NCI-H187 (cell line): Measurements from ENCODE around the gene CFAP70.

ENCODE experiments used
- DNase-seq, 2 experiments: peaks; one replicate each; lab custom pipeline; 2025; lab: John Stamatoyannopoulos, UW

The CFAP70 gene

DNA sequence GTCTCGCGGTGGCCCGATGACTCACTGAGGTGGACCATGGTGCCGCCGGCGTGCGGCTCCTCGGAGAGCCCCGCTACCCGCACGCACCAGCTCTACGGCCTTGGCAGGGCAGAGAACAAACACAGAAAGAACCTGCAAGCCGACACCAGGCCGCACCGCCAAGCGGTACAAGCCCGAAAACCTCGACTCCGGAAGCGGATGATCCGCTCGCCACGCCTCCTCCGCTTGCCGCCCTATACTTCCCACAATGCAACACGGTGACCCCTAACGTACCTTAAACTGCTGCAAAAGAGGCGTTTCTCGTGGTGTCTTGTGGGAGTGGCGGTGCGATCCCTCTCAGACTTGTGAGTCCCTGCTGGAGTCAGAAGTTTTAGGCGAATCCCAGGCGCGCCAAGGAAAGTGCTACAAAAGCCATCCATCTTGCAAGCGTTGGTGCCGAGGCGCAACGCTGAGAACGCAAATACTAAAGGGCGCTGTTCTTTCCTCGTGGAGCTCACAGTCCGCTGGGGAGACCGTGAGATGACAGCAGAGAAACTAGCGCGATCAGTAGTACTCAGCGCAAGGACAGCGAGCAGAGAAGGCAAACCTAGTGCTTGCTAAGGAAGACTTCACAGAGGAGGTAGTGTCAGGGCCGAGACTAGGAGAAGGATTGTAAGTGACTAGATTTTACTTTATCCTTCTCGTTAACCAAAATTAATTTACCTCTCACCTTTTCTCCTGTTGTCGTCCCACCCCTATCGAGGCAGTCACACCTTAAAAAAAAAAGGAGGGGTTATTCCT, 106.0 kb downstream of the CFAP70 start, which contains the start of gene MRPS16:
TSS of gene MRPS16 (minus strand) at position 200 of the 780 bp plus-strand sequence. CDS start at position 38, 162 bp downstream.
- DNase-seq: peak; percentile 64 to 70

DNA sequence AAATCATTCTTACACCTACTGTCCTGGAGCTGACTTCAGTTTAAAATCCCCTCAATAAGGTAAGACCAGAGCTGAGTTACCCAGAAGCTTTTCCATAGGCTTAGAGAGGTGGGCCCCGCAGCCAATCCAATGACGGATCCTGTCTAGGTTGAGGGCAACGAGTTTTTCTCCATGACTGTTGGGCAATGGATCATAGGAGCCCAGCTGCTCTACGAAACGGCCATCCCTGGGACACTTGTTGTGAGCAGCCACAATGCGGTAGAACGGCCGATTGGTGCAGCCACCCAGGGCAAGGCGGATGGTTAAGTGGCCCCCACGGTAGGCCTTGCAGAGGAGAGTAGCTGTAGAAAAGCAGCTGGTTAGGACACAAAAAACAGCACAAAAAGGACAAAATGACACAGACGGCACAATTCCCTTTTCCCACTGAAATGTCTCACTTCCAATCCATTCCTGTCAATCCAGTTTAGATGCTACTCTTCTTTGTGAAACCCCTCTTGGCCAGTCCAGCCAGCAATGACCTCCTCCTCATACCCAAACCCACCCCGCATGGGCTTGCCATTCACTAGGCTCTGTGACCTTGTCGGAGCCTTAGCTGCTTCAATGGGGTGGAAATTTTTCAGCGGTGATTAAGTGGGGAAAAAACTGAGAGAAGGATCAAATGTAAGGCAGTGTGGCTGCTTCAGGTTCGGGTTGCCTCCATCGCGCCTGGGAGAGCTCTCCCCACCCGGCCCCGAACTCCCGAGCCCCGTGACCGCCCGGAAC, 106.8 kb downstream of the CFAP70 start:
- no peak for DNase-seq

DNA sequence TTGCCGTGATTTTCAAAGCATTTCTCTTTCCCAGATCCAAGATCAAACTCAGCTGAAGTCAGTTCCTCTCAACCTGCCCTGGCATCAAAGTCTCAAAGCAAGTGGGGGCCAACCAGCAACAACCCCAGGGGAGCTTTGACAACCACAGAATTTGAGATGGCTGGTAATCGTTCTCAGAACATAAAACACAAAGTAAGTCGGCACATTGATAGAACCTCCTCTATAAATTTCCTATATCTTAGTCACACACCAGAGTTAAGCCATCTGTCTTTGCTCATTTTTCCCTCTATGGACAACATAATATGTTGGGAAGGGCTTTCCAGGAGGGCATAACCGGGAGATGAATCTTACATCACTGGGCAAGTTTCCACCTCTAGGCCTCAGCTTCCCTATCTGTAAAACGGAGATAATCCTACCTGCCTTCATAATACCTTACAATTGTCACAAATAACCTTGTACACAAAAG, 110.4 kb downstream of the CFAP70 start:
- no peak for DNase-seq

DNA sequence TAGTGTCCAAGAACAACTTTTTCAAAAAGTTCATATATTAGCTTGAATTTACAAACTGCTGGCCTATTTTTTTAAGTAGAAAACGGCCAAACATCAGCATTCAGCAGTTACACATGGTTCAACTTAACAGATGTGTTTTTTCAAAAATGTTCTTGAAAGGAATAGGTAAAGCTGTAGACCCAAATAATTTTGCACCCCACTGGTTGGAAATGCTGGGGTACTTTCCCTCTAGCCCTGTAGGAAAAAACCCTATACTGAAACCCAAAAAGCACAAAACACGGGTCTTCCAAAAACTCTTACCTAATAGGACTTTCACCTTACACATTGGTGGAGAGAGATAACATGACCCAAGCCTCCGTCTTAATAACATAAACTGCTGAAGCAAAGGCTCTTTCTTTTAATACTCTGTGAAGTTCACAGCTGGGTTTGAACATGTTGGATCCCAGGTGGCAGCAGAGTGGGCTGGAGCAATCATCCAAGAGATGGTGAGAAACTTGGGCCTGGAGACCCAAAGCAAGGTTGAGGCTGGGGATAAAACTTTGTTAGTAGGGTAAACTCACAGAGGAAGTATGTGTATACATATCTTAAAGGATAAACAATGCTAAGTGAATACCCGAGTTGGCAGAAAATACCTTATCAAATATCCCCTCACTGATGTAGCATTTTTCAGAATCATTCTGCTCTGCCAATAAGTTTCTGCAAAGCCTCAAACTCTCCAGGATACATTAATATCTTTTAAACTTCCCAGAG, 111.0 kb downstream of the CFAP70 start:
- DNase-seq: no peak

DNA sequence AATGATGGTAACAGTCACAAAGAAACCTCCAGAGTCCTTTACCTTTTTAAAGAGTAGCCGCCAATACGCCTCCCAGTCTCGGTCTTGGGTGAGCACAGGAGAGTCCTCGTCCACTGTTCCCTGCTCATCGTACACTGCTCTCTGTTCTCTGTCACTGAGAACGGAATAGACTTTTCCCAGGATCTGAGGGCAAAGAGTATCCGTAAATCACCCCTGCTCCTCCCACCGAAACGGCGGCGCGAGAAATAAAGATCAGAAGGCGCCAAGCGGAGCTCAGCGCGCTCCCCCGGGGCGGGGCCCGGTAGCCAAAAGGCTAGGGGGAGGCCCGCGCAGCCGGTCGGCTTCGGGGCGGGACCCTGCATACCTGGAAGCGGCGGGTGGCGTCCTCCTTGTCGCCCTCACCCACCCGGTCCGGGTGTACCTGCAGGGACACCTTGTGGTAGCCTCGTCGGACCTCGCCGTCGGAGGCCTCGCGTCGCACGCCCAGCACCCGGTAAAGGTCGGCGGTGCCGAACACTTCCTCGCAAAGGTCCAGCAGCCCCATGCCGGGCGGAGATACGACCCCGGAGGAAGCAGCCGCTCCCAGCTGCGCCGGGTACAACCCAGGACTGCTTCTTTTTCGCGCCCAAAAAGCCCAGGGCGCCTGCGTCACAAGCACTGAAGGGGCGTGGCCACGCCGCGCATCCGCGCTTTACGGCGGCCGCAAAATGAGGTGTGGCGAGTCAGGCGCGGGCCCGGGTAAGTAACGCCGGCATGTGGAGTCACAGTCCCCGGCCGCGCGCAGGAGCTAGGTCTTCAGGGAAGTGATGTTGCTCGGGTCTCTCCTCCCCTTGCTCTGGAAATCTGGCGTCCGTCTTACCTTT, 111.8 kb downstream of the CFAP70 start, which contains the start of gene DNAJC9:
TSS of gene DNAJC9 (minus strand) at position 610 of the 863 bp plus-strand sequence. CDS start at position 544, 66 bp downstream.
- peak; percentile 52 to 81 for DNase-seq

DNA sequence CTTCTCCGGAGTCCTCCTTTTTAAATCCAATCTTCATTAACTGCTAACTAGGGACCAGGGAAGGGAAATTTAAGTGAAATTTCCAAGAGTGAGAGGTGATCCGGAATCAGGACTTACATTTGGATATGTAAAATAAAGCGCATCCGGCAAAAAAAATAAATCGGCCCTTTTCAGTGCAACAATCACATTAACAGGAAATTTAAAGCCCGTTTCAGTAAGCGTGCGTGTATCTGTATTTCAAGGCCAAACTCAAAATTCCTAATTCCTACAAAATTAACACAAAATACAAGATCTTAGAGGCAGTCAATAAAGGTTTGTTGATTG, 112.4 kb downstream of the CFAP70 start:
- no peak for DNase-seq

DNA sequence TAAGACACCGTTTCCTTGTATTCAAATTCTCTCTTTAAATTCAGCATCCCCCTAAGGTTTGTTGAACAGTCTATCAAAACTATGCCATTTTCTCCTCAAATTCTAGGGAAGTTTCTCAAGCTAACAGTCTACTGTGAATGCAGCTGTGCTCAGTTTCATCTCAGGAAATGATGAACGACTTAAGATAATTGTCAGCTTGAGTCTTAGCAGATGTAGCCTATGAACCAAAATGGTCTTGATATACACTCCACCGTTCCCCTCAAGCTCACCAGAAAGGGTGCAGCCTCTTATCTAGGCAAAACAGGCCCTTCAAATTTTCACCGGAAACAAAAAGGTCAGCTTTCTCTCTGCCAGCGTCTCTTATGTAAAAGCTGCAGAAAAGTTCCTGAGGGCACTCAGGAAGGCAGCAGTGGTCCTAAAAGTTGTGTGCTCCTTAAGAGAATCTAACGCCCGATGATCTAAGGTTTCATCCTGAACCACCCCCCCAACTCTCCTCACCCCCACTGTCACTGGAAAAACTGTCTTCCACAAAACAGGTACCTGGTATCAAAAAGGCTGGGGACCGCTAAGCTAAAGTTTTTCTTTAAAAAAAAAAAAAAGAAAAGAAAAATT, 113.7 kb downstream of the CFAP70 start:
- no peak for DNase-seq

DNA sequence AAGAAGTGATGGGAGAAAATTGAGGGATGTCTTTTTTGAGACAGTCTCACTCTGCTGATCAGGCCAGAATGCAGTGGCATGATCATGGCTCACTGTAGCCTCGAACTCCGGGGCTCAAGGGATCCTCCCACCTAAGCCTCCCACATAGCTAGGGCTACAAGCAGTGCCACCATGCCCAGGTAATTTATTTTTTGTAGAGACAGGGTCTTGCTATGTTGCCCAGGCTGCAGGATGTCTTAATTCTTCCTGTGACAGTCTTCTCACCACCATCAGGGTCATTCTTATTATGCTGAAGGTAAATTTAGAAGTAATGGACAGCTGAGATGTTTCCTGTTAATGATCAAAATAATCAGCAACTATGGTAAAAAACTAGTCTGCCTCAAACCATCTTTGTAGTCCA, 118.8 kb downstream of the CFAP70 start:
- no peak for DNase-seq

DNA sequence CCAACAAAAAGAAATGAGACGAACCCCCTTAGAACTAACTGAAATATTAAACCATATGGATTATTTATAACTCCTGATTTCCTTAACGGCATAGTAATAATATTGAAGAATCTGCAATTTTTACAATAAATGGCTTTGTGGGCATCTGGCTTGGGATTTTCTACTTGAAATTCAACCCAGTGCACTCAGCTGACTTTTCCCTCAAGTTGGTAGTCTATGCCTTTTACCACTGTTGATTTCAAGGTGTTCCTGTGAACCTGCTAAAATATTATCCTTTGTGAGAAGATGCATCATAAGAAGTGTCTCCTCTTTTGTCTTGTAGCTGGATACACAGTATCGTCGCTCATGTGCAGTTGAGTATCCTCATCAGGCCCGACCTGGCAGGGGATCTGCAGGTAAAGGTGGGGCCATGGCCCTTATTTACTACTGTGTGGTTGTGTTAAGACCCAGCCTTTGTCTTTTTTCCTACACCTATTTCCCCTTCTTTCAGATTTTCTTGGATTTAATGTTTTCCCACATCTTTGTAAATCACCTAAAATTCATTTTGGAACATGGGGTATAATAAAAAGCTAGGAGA, 119.6 kb downstream of the CFAP70 start:
- DNase-seq: no peak

DNA sequence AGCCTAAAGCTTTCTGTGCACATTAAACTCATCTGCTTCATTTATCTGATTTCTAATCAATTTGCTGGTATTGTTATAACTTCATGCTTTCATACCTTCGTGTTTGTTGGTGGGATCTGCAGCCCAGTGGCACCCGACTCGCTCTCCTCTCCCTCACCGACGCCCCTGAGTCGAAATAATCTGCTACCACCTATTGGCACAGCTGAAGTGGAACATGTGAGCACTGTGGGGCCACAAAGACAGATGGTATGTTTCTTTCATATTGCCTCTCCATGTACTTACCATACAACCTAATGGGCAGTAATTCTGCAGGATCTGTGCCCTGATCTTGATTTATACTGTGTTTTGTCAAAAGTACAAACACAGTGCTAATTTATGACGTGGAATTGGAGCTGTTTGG, 124.0 kb downstream of the CFAP70 start:
- DNase-seq: no peak

DNA sequence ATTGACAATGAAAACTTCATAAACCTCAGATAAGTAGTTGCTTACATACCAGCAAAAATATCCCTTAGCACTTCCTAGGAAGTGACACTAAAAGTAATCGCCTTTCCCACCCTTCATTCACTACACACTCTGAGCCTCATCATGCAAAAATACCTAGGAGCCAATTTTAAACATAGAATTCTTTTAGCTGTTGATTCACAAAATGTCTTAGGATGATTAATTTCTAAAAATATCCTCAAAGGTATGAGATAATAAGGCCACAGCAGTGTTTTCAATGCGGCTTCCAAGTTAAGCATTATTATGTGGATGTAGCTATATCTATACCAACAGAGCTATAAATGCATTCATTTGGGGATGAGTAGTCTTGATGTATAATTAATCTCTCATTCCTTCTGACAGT, 124.8 kb downstream of the CFAP70 start:
- no peak for DNase-seq

DNA sequence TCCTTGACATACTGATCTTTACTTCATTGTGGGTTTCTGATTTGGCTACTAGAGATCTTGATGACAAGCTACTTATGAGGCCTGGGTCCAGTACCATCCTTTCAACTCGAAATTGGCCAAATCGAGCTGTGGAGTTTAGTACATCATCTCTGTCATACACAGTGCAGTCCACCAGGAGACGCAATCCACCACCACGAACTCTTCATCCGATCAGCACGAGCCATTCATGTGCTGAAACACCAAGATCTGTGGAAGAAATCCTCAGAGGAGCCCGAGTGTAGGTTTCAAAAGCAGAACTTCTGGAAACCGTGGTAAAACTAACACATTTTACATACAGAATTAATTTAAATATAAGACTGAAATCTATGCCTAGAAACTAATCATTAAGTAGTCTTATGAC, 125.8 kb downstream of the CFAP70 start:
- DNase-seq: no peak

DNA sequence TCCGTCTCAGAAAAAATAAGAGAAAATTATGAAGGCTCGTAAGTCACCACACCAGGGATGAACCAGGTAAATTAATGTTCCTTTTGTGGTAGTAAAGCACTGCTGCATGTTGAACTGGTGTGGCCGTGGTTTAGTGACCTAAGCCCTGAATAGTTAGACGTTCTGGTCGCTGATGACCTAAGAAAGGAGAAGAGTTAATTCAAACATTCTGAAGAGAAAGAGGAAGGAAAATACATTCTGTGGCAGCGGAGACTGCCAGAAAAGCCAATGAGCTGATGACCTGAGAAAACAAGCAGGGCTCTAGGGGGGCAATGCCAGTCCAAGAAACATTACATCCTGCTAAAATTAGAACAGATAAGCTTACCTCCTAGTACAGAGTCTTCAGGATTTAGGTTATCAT, 129.1 kb downstream of the CFAP70 start:
- DNase-seq: no peak

DNA sequence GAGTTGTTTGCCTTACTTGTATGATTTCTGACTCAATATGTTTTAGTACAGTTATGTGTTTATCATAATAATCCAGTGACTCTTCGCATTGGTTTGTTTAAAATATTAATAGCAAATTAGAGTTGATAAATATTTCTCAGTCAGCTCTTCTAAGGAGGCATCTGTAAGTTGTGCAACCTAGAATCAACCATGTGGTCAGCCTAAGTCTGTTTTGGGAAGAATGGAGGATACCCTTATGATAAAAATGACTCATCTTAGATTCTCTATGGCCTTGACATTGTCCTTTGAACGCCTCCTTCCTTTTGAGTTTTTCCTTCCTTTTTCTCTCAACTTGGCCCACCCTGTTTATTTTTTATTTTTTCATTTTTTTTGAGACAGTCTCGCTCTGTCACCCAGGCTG, 130.4 kb downstream of the CFAP70 start:
- DNase-seq: no peak

DNA sequence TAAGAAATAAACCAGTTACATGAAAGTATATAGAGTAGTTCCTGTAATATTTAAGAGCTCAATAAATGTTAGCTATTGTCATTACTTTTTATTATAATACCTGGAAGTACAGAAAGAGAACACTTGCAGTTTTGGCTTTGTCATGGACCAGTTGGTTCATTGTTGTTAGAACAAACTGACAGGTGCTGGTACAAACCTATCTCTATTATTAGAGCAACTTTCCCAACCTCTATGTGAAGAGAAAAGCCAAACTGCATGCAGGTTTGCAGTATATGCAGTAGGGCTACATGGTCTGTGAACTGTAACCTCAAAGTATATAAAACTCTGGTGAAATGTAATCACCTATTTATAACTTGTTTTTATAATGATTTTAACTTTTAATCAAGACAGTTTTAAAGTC, 132.0 kb downstream of the CFAP70 start:
- DNase-seq: no peak

DNA sequence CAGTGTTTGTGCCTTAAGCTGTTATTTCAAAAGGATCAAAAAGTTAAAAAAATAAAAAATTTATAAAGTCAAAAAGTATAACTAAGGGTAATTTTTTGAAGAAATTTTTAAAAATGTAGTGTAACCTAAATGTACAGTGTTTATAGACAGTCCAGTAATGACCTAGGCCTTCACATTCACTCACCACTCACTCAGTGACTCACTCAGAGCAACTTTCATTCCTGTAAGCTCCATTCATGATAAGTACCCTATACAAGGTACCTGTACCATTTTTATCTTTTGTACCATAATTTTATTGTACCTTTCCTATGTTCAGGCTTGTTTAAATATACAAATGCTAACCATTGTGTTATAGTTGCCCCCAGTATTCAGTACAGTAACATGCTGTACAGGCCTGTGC, 133.1 kb downstream of the CFAP70 start:
- DNase-seq: no peak

DNA sequence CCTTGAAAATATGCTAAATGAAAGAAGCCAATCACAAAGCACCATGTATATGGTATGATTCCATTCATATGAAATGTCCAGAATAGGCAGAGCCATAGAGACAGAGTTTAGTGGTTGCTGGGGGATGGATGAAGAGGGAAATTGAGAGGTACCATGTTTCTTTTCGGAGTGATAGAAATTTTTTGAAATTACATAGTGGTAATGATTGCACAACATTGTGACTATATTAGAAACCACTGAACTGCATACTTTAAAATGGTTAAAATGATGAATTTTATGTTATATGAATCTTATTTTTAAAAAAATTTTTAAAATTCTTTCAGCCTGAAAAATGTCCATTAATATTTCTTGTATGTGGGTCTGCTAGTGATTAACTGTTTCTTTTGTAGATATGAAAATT, 137.7 kb downstream of the CFAP70 start:
- no peak for DNase-seq

DNA sequence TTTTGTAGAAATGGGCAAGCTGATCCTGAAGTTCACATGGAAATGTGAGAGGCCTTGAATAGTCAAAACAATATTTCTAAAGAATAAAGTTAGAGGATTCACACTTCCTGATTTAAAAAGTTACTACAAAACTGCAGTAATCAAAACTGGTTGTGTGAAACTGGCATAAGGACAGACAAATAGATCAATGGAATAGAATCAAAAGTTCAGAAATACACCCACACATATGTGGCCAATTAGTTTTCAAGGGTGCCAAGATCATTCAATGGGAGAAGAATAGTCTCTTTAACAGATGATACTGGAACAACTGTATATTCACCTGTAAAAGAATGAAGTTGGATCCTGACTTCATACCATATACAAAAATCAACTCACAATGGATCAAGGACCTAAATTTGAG, 139.3 kb downstream of the CFAP70 start:
- no peak for DNase-seq

DNA sequence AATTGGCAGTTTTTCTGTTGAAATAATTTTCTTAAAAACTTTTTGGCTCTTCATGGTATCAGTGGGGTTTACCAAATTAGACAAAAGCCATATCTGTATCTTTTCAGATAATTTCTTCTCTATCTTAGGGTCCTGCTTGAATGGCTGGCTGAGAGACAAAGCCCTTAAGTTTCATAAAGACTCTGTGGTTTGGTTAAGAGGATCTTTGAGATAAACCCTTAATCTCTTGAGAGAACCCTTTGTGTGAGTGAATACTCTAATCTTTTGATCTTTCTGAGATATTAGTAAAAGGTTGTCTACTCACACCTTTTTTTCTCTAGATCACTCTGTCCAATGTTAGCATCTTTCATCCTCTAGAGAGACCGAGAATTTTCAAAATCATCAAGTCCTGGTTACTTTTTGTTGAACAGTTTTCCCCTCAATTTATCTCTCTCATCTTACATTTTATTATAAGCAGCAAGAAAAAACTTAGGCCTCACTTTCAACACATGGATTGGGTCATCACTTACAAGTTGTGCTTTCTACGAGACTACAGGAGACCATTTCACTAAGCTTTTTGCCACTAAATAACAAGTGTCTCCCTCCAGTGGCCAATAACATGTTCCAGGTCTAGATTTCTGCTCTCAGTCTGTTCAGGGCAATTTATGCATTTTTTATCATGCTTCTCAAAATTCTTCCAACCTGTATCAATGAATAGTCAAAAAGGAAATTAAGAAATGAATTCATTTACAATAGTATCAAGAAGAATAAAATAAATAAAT, 140.1 kb downstream of the CFAP70 start:
- DNase-seq: no peak

DNA sequence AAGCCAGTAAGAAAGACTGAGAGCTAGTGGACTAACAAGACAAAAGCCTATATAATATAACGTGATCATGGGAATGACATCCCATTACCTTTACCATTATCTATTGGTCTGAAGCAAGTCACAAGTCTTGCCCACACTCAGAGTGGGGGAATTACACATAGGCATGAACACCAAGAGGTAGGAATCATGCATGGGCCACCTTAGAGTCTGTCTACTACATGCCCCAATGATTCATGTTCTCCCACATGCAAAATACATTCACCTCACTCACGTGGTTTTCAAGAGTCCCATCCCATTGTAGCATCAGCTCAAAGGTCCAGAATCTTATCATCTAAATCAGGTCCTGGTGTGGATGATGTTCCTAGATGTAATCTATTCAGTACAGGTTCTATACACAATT, 141.0 kb downstream of the CFAP70 start:
- no peak for DNase-seq
